Suprapubic skin (tissue), 4 donors: ENCODE data around the gene NSUN7.

ENCODE experiments used
- EP300 ChIP-seq: sonication (generic); formaldehyde crosslinking; IDR thresholded peaks from one replicate; pipeline ENCODE4 v1.6.1; 2017; ENCODE audit warnings: antibody characterized with exemption
- POLR2AphosphoS5 ChIP-seq, 3 donors: sonication (generic); formaldehyde crosslinking; IDR thresholded peaks; one replicate each; pipeline ENCODE4 v1.6.1; 2017; ENCODE audit warnings: antibody characterized with exemption in 3 of 3

GRCh38 chr4:40848940-40849339 lies 99.2 kb downstream of the NSUN7 start:
- TF ChIP-seq POLR2AphosphoS5 (IDR thresholded peaks at IDR 0.05): no peak
- TF ChIP-seq EP300: no peak
